Measurements from ENCODE around the gene CRYBG1. TPM values are rescaled to one million over a fixed set of nuclear protein-coding genes. Genes with fewer than 3 reads are reported as not detected.

Gene CRYBG1
- total RNA-seq, 2 donors from 2014 or later = 37.4 to 50.7 TPM

- H3K36me3 Mint-ChIP-seq (ENCODE audit: insufficient read depth in 2 of 2) = peaks cover 8 to 17% of the 10 kb centered on the region in 2 donors
- H3K27me3 Mint-ChIP-seq (ENCODE audit: low read depth) = no peaks in the 10 kb centered on the region
- H3K4me1 Mint-ChIP-seq (ENCODE audit: low read depth) = peaks cover 95% of the 10 kb centered on the region
- H3K9me3 Mint-ChIP-seq = no peaks in the 10 kb centered on the region
- ATAC-seq (replicated peaks in 1 of 2) (peak; percentile 16 to 20), DNase-seq (no peak)
- H3K4me3 Mint-ChIP-seq = peak overlapping the region; percentile 82 to 94
- H3K27ac Mint-ChIP-seq = peak overlapping the region; percentile 99
Measured at GRCh38 chr6:106525107-106525881, 164.8 kb downstream of the CRYBG1 start.

GRCh38 chr6:106525882-106526275, 165.4 kb downstream of the CRYBG1 start:
- H3K4me1 Mint-ChIP-seq (ENCODE audit: low read depth) = peaks cover 95% of the 10 kb centered on the region
- no peak for ATAC-seq (replicated peaks in 1 of 2)

DNA sequence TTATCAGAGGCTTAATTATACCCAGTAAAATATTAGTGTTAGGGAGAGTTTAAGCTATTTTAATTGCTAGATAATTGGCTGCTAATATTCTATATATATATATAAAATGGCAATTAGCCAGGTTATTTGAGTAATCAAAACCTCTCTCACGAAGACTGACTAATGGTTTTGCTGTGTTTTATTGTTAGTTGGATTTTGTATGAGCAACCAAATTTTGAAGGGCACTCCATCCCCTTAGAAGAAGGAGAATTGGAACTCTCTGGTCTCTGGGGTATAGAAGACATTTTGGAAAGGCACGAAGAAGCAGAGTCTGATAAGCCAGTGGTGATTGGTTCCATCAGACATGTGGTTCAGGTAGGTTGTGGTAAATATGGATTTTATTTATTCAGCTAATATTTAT, 166.6 kb downstream of the CRYBG1 start:
- Mint-ChIP-seq H3K27me3 (ENCODE audit: low read depth) (no peaks in the 10 kb centered on the region), H3K4me3 (peak overlapping the region in 1 of 2 donors; percentile 22), H3K9me3 (no peaks in the 10 kb centered on the region), H3K4me1 (ENCODE audit: low read depth) (peaks cover 94% of the 10 kb centered on the region), H3K36me3 (ENCODE audit: insufficient read depth in 2 of 2) (peaks cover 8 to 22% of the 10 kb centered on the region in 2 donors), H3K27ac (no peak overlapping the region)
- DNase-seq (no peak), ATAC-seq (replicated peaks in 1 of 2) (no peak)

More at GRCh38 chr6:106525882-106526275, 165.4 kb downstream of the CRYBG1 start:
- H3K27ac Mint-ChIP-seq = peak overlapping the region; percentile 99
- no peaks in the 10 kb centered on the region for H3K27me3 Mint-ChIP-seq (ENCODE audit: low read depth)
- DNase-seq = no peak
- H3K4me3 Mint-ChIP-seq = peak overlapping the region; percentile 82 to 94
- H3K9me3 Mint-ChIP-seq = no peaks in the 10 kb centered on the region
- H3K36me3 Mint-ChIP-seq (ENCODE audit: insufficient read depth in 2 of 2) = peaks cover 11 to 18% of the 10 kb centered on the region in 2 donors

- no peaks in the 10 kb centered on the region for H3K9me3 Mint-ChIP-seq
- H3K4me1 Mint-ChIP-seq (ENCODE audit: low read depth) = peaks cover 93% of the 10 kb centered on the region
- DNase-seq = no peak
- peak overlapping the region; percentile 59 to 89 for H3K4me3 Mint-ChIP-seq
- H3K27ac Mint-ChIP-seq = peak overlapping the region; percentile 99
- H3K27me3 Mint-ChIP-seq (ENCODE audit: low read depth) = no peaks in the 10 kb centered on the region
- peak; percentile 76 to 78 for ATAC-seq (replicated peaks in 1 of 2)
- peaks cover 10 to 21% of the 10 kb centered on the region in 2 donors for H3K36me3 Mint-ChIP-seq (ENCODE audit: insufficient read depth in 2 of 2)
Measured at GRCh38 chr6:106527979-106528378, 167.5 kb downstream of the CRYBG1 start.

DNA sequence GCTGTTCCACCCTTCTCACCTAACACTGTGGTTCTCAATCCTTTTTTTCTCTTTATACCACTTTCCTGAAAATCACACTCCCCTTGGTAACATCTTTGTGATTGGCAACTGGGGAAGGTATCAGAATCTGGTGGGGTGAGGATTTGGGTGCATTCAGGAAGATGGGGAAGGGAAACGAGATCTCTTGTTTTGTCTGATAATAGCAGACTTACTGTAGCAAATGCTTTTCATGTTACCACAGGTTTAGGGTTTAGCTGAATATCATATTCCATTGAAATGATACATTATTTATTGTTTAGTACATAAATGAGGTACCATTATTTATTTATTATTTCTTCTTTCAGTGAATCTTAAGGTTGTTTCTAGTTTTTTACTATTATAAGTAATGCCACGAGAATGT, 168.0 kb downstream of the CRYBG1 start:
- H3K4me3 Mint-ChIP-seq = peak overlapping the region; percentile 55 to 59
- peaks cover 93% of the 10 kb centered on the region for H3K4me1 Mint-ChIP-seq (ENCODE audit: low read depth)
- no peak for ATAC-seq (replicated peaks in 1 of 2)
- no peaks in the 10 kb centered on the region for H3K9me3 Mint-ChIP-seq
- H3K27ac Mint-ChIP-seq = peak overlapping the region; percentile 99
- no peak for DNase-seq
- H3K27me3 Mint-ChIP-seq (ENCODE audit: low read depth) = no peaks in the 10 kb centered on the region
- peaks cover 15 to 22% of the 10 kb centered on the region in 2 donors for H3K36me3 Mint-ChIP-seq (ENCODE audit: insufficient read depth in 2 of 2)

GRCh38 chr6:106529438-106529837, 168.9 kb downstream of the CRYBG1 start:
- H3K27ac Mint-ChIP-seq = peak overlapping the region; percentile 67
- H3K27me3 Mint-ChIP-seq (ENCODE audit: low read depth) = no peaks in the 10 kb centered on the region
- H3K4me1 Mint-ChIP-seq (ENCODE audit: low read depth) = peaks cover 93% of the 10 kb centered on the region
- ATAC-seq (replicated peaks in 1 of 2) (no peak), DNase-seq (no peak)
- no peaks in the 10 kb centered on the region for H3K9me3 Mint-ChIP-seq
- no peak overlapping the region for H3K4me3 Mint-ChIP-seq
- peaks cover 17 to 22% of the 10 kb centered on the region in 2 donors for H3K36me3 Mint-ChIP-seq (ENCODE audit: insufficient read depth in 2 of 2)

DNA sequence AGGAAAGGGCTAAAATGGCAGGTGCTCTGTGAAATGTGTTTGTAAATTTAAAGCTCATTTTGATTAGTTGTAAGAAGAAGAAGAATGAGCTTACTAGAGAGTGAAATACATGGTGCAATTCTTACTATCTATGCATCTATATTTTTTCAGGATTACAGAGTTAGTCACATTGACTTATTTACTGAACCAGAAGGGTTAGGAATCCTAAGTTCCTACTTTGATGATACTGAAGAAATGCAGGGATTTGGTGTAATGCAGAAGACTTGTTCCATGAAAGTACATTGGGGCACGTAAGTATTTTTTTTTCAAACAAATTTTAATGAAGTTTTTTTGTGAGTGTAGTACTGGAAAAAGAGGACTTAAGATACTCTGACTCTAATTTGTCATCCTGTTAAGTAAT, 169.5 kb downstream of the CRYBG1 start:
- peaks cover 93% of the 10 kb centered on the region for H3K4me1 Mint-ChIP-seq (ENCODE audit: low read depth)

GRCh38 chr6:106530502-106530901, 170.0 kb downstream of the CRYBG1 start:
- ATAC-seq (replicated peaks in 1 of 2) = no peak
- DNase-seq = no peak
- H3K9me3 Mint-ChIP-seq = no peaks in the 10 kb centered on the region

More for the DNA sequence above, 169.5 kb downstream of the CRYBG1 start:
- ATAC-seq (replicated peaks in 1 of 2) = no peak
- Mint-ChIP-seq H3K36me3 (ENCODE audit: insufficient read depth in 2 of 2) (peaks cover 15 to 22% of the 10 kb centered on the region in 2 donors), H3K9me3 (no peaks in the 10 kb centered on the region), H3K4me3 (no peak overlapping the region), H3K27me3 (ENCODE audit: low read depth) (no peaks in the 10 kb centered on the region), H3K27ac (peak overlapping the region; percentile 67)
- no peak for DNase-seq

DNA sequence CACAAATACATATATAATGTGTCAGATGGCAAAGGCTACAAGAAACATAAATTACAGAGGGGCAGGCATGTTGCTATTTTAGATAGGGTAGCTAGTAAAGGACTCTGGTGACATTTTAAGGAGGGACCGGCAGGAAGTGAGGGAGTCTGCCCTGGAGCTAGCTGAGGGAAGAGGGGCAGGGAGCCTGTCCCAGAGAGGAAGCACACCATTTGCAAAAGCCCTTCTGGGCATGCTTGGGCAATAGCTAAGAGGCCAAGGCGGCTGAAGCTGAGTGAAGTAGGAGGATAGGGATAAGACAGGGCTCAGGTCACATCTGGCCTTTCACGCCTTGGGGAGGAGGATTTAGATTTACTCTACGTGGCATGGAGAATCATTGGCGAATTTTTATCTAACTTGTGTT, 172.5 kb downstream of the CRYBG1 start:
- ATAC-seq (replicated peaks in 1 of 2) (no peak), DNase-seq (no peak)
- Mint-ChIP-seq H3K36me3 (ENCODE audit: insufficient read depth in 2 of 2) (peaks cover 13 to 34% of the 10 kb centered on the region in 2 donors), H3K27ac (peak overlapping the region; percentile 16), H3K9me3 (no peaks in the 10 kb centered on the region), H3K27me3 (ENCODE audit: low read depth) (no peaks in the 10 kb centered on the region), H3K4me1 (ENCODE audit: low read depth) (peaks cover 94% of the 10 kb centered on the region), H3K4me3 (peak overlapping the region in 1 of 2 donors; percentile 39)

More at GRCh38 chr6:106530502-106530901, 170.0 kb downstream of the CRYBG1 start:
- H3K4me3 Mint-ChIP-seq = no peak overlapping the region
- H3K27me3 Mint-ChIP-seq (ENCODE audit: low read depth) = no peaks in the 10 kb centered on the region
- peak overlapping the region; percentile 35 for H3K27ac Mint-ChIP-seq
- H3K36me3 Mint-ChIP-seq (ENCODE audit: insufficient read depth in 2 of 2) = peaks cover 11 to 26% of the 10 kb centered on the region in 2 donors
- peaks cover 93% of the 10 kb centered on the region for H3K4me1 Mint-ChIP-seq (ENCODE audit: low read depth)

DNA sequence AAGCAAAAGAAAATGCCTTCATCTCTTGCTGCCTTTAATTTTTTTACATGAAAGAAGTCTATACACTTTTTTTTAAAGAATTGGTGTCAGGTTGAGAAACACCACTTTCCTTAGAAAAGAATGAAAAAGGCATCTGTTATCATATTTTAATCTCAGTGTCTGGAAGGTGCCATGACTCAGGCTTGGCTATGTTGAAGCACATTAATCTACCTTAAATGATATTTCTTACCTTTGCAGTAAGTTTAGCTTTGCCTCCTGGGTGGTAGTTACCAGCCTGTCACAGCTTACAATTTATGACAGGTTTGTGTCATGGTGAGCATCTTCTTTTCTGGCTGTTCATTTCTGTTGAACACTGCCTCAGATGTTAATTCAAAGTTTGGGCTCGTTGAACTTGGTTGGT, 173.5 kb downstream of the CRYBG1 start:
- no peaks in the 10 kb centered on the region for H3K27me3 Mint-ChIP-seq (ENCODE audit: low read depth)
- peaks cover 13 to 36% of the 10 kb centered on the region in 2 donors for H3K36me3 Mint-ChIP-seq (ENCODE audit: insufficient read depth in 2 of 2)
- H3K4me1 Mint-ChIP-seq (ENCODE audit: low read depth) = peaks cover 96% of the 10 kb centered on the region
- H3K9me3 Mint-ChIP-seq = no peaks in the 10 kb centered on the region
- peak overlapping the region; percentile 38 to 72 for H3K4me3 Mint-ChIP-seq
- ATAC-seq (replicated peaks in 1 of 2) (peak; percentile 20 to 22), DNase-seq (no peak)
- H3K27ac Mint-ChIP-seq = peak overlapping the region; percentile 83

GRCh38 chr6:106534564-106534982, 174.1 kb downstream of the CRYBG1 start:
- Mint-ChIP-seq H3K27me3 (ENCODE audit: low read depth) (no peaks in the 10 kb centered on the region), H3K4me3 (peak overlapping the region; percentile 38 to 72), H3K9me3 (no peaks in the 10 kb centered on the region), H3K4me1 (ENCODE audit: low read depth) (peaks cover 91% of the 10 kb centered on the region), H3K36me3 (ENCODE audit: insufficient read depth in 2 of 2) (peaks cover 13 to 32% of the 10 kb centered on the region in 2 donors), H3K27ac (peak overlapping the region; percentile 83)
- peak; percentile 75 to 77 for DNase-seq
- ATAC-seq (replicated peaks in 1 of 2) = peak; percentile 86 to 90

DNA sequence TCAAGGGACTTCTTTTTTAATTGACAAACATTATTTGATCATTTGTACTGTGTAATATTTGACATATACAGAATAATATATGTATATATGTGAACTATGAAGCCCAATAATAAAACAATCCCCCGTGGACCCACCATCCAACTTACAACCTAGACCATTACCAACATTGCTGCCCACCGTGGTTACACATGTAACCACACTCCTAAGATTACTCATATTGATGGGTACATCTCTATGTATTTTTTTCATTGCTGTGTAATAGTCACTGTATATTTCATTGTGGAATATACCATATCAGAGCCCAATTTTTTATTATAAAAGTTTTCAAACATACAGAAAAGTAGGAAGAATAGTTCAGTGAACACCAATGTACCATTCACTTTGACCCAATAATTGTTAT, 174.5 kb downstream of the CRYBG1 start:
- H3K4me3 Mint-ChIP-seq = peak overlapping the region; percentile 38 to 52
- DNase-seq (peak in 1 of 2 donors; percentile 40), ATAC-seq (replicated peaks in 1 of 2) (peak; percentile 29 to 55)
- no peaks in the 10 kb centered on the region for H3K27me3 Mint-ChIP-seq (ENCODE audit: low read depth)
- no peaks in the 10 kb centered on the region for H3K9me3 Mint-ChIP-seq
- H3K27ac Mint-ChIP-seq = peak overlapping the region; percentile 83
- H3K4me1 Mint-ChIP-seq (ENCODE audit: low read depth) = peaks cover 87% of the 10 kb centered on the region
- peaks cover 13 to 28% of the 10 kb centered on the region in 2 donors for H3K36me3 Mint-ChIP-seq (ENCODE audit: insufficient read depth in 2 of 2)

- H3K36me3 Mint-ChIP-seq (ENCODE audit: insufficient read depth in 2 of 2) = peaks cover 11 to 25% of the 10 kb centered on the region in 2 donors
- H3K27ac Mint-ChIP-seq = peak overlapping the region; percentile 92
- peak overlapping the region; percentile 62 to 86 for H3K4me3 Mint-ChIP-seq
- no peaks in the 10 kb centered on the region for H3K27me3 Mint-ChIP-seq (ENCODE audit: low read depth)
- peaks cover 73% of the 10 kb centered on the region for H3K4me1 Mint-ChIP-seq (ENCODE audit: low read depth)
- DNase-seq (no peak), ATAC-seq (replicated peaks in 1 of 2) (no peak)
- no peaks in the 10 kb centered on the region for H3K9me3 Mint-ChIP-seq
Measured at GRCh38 chr6:106536357-106536756, 175.8 kb downstream of the CRYBG1 start.

Data from activated T-cell treated with anti-CD3 and anti-CD28 coated beads, Interleukin-2, amount 50 U/mL, for 72 hours (primary cell).